ENCODE data around the gene ATP2C2. TPM values are rescaled to one million over a fixed set of nuclear protein-coding genes. Genes with fewer than 3 reads are reported as not detected.
"Not testable (repeated sequence)": the region's sequence is repeated elsewhere in the genome, so short reads cannot be mapped to it uniquely, and the experiment has no call there.

The ATP2C2 gene
- total RNA-seq, 1 experiment from 2014 or later: not detected

- no peak for DNase-seq (ENCODE audit: low read depth)
Observed at GRCh38 chr16:84418056-84418849, 49.9 kb downstream of the ATP2C2 start.

GRCh38 chr16:84419730-84420129, 51.4 kb downstream of the ATP2C2 start:
- no peak for DNase-seq (ENCODE audit: low read depth)

DNA sequence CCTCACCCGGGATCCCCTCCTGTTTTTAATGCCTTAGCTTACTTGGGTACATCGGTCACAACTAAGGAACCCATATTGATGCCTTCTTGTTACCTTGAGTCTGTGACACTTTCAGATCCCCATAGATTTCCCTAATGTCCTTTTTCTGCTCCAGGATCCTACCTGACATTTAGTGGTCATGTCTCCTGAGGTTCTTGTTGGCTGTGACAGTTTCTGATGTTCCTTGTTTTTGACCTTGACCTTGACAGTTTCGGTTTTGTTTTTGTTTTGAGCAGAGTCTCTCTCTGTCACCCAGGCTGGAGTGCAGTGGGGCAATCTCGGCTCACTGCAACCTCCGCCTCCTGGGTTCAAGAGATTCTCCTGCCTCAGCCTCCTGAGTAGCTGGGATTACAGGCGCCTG, 52.2 kb downstream of the ATP2C2 start:
- not testable (repeated sequence) for DNase-seq (ENCODE audit: low read depth)

DNA sequence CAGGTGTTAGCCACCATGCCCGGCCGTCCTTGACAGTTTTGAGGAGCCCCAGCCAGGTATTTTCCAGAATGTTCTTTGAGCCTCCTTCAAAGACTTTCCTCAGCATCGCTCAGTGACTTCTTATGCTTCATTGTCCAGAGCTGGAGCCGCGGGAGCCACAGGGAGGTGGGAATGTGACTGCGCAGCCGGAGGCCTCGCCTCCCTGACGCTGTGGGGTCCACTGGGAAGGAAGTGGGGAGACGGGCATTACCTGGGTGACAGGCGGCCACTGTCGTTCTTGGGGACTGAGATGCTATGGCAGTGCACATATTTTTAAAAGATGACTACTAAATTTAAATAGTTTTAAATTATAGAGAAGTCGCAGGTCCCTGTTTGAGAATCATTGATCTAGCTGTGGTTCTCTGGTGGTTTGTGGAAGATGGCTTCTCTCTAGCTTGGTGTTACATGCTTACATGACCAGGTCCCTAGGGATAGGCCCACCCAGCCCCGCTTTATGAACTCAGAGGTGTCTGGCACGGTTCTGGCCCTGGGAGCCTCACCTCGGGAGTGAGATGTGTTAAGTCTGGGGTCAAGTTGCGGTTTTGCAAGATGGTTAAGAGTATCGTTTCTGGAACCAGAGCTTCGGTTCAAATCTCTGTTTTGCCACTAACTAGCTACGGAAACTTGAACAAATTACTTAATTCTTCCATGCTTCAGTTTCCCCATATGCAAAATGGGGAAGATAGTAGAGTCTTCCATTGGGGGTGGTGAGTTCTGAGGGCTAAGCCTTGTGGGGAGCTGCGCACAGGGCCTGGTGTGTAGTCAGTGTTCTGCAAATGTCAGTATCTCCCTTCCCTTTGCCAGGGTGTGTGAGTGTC, 53.0 kb downstream of the ATP2C2 start:
- no peak for DNase-seq (ENCODE audit: low read depth)

- no peak for DNase-seq (ENCODE audit: low read depth)
Observed at GRCh38 chr16:84421938-84422220, 53.5 kb downstream of the ATP2C2 start.

DNA sequence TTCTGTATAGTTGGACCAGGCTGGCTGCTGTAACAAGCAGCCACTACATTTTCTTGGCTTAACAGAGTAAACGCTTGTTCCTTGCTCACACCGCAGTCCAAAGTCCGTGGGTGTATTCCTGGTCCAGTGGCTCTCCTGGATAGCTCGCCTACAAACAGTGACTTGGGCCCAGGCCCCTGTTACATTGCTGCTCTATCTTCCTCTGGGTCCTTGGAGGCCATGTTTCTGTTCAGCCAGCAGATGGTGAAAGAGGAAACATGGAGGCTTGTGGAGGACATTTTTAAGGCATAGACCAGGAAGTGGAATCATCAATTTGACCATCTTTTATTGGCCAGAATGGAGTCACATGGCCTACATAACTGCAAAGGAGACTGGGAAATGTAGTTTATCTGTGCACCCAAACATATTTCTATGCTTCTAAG, 55.1 kb downstream of the ATP2C2 start:
- peak; percentile 63 for DNase-seq (ENCODE audit: low read depth)

DNA sequence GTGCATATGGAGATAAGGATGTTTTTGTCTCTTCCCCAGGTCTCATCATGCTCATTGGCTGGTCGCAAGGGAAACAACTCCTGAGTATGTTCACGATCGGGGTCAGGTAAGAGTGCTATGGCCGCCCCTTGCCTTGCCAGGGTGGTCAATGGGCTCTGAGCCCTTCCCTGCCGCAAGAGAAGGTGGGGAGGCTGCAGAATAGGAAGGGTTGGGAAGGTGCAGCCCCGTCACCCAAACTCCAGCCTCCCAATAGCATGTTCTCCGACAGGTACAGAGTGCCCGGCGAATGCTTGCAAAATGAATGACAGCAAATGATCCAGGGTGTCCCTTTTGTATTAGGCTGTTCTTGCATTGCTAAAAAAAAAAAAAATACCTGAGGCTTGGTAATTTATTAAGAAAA, 57.4 kb downstream of the ATP2C2 start:
- DNase-seq (ENCODE audit: low read depth): no peak

DNA sequence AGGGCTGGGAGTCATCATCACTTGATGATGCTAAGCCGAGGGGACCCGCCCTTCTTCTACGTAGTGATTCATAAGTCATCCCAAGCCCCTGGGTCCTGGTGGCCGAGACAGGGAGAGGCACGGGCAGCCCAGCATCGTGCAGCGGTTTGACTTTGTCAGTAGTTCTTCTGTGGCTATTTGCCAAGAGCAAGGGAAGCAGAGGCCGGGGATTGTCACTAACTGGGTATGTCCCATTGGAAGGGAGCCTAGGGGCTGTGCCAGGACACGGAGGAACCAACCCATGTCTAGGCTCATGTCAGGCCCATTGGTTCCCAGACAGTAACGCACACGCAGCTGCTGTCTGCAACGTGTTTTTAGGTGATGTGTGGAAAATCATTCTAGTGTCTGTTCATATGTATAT, 58.5 kb downstream of the ATP2C2 start:
- DNase-seq (ENCODE audit: low read depth): no peak

DNA sequence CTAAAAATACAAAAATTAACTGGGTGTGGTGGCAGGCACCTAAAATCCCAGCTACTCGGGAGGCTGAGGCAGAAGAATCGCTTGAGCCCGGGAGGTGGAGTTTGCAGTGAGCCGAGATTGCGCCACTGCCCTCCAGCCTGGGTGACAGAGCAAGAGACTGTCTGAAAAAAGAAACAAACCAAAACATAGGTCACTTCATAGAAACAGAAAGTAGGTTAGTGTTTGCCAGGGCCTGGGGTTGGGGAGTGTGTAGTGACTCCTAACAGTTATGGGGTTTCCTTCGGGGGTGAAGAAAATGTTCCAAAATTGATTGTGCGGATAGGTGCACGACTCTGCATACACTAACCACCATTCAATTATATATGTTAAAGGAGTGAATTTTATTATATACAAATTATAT, 59.2 kb downstream of the ATP2C2 start:
- no peak for DNase-seq (ENCODE audit: low read depth)

DNA sequence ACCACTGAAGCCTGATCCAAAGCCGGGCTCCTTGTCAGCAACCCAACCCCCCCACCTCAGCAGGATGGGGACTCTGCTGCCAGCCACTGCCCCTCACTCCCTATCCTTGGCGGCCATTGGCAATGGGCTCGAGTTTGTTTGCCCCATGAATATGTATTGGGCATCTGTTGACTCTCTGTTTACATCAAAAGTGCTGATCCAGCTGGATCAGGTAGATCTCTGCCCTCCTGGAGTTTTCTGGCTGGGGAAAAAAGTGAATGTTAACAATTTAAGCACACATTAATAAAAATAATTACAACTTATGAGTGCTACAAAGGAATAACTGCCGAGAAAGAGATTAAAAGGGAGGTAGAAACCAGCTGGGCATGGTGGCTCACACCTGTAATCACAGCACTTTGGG, 62.5 kb downstream of the ATP2C2 start:
- DNase-seq (ENCODE audit: low read depth): no peak

- no peak for DNase-seq (ENCODE audit: low read depth)
Observed at GRCh38 chr16:84434800-84435199, 66.5 kb downstream of the ATP2C2 start.

GRCh38 chr16:84436196-84436595, 67.9 kb downstream of the ATP2C2 start:
- no peak for DNase-seq (ENCODE audit: low read depth)

- DNase-seq (ENCODE audit: low read depth): no peak
Observed at GRCh38 chr16:84438971-84439696, 70.8 kb downstream of the ATP2C2 start.

DNA sequence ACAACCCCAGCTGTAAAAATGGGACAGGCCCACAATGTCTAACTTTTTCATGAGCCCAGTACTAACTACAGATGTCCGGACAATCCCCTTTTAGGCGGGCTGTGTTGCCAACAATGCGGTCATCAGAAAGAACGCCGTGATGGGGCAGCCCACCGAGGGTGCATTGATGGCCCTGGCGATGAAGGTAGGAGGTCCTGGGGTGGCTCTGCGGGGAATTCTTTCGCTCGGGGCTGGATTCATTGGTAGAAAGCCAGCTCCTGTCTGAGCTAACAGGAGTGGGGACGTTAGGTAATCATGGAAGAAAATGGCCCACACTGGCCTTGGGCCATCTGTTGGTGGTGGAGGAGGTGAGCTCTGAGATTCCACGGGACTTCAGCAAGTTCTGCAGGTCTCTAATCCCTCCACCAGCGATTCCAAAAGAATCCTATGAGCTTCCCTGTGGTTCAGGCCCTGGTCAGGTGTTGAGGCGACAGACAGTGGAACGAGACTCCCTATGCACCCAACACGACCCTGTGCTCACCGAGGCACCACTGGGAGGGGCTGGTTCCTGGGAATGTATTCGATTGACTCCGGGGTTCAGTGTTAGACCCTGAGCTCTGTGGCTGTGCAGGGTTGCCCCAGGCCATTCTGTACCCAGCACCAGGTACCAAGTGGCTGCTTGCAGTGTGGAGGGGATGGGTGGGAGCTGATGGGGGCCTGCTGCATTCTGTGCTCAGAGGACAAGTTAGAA, 74.2 kb downstream of the ATP2C2 start:
- no peak for DNase-seq (ENCODE audit: low read depth)

GRCh38 chr16:84443166-84443802, 74.9 kb downstream of the ATP2C2 start:
- no peak for DNase-seq (ENCODE audit: low read depth)

DNA sequence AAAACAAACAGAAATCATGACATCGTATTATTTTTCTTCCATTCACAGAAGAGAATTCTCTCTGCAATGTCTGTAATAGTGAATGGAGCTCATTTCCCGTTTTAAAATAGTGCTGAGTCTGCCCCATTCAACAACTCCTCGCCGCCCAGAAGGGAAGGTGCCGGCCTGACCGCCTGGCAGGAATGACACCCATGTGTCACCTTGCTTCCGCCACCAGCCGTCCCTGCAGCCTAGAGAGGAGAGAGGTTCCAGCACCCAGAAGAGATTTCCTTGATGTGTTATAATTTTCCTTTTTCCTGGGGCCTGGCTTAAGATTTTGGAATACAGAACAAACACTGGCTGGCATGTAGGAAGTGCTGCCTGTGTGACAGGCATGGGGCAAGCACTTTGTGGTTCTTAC, 76.1 kb downstream of the ATP2C2 start:
- DNase-seq (ENCODE audit: low read depth): no peak

- no peak for DNase-seq (ENCODE audit: low read depth)
Observed at GRCh38 chr16:84446084-84446483, 77.7 kb downstream of the ATP2C2 start.

DNA sequence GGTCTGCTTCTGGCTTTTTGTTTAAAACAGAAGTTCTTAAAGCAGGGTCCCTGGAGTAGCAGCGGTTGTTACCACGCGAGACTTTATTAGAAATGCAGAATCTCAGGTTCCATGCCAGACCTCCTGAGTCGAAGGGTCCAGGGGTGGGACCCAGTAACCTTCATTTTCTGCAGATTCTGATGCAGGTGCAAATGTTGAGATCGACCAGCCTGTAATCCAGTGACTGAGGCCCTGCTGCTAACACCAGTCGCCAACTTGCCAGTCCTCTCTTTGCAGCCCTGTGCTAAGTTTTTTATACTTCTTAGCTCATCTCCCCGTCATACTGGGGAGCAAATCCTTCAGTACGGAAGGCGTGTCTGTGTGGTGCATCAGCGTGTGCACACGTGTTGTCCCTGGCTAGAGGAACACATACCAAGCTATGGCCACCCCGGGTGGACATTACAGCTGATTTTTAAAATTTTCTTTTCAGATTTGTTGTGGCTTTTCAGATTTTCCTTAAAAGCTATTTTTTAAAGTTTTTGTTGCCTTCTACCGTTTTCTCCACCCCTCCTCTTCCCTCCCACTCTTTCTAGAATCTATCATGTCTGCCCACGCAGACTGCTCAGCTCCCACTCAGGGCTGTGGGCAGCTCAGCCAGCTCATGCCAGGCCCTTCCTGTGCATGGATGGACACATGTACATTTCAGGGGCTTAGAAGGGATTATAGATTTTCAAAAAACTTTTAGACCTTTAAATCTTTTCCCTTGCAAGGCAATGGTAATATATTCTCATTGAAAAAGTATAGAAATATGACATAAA, 78.5 kb downstream of the ATP2C2 start:
- DNase-seq (ENCODE audit: low read depth): no peak

GRCh38 chr16:84448444-84448843, 80.1 kb downstream of the ATP2C2 start:
- DNase-seq (ENCODE audit: low read depth): no peak

All from RPMI7951 (cell line).